Large intestine (tissue), 3 donors: Measurements from ENCODE around the gene ATP8A2. TPM values are rescaled to one million over a fixed set of nuclear protein-coding genes. Genes with fewer than 3 reads are reported as not detected.

Experiments
- DNase-seq, 2 donors: peaks; one replicate each; pipeline versions ENCODE4 v3.0.0 to v3.0.0-alpha.2; 2013
- H3K27ac ChIP-seq: one replicate; pipeline ENCODE4 v1.5.1; 2013; ENCODE audit warnings: low read length
- H3K27me3 ChIP-seq: 2 replicates; pipeline ENCODE4 v1.6.1; 2013; ENCODE audit warnings: low read length; ENCODE audit not compliant: control insufficient read depth, insufficient read depth
- H3K36me3 ChIP-seq: 2 replicates; pipeline ENCODE4 v1.6.1; 2013; ENCODE audit warnings: low read length; ENCODE audit not compliant: control insufficient read depth, insufficient read depth
- H3K4me1 ChIP-seq: one replicate; pipeline ENCODE4 v1.6.1; 2013; ENCODE audit warnings: low read length; ENCODE audit not compliant: control insufficient read depth, insufficient read depth
- H3K4me3 ChIP-seq: one replicate; pipeline ENCODE4 v1.5.1; 2013; ENCODE audit warnings: low read length
- H3K9me3 ChIP-seq: one replicate; pipeline ENCODE4 v1.6.1; 2013; ENCODE audit warnings: mild to moderate bottlenecking, low read depth, low read length, moderate library complexity; ENCODE audit not compliant: control insufficient read depth
- WGBS: methylation state at CpG from one replicate; pipeline ENCODE4 v1.1.5; 2013; ENCODE audit warnings: low lambda C conversion rate; ENCODE audit not compliant: insufficient coverage; 5-methylcytosine and 5-hydroxymethylcytosine counted together
- polyA plus RNA-seq: library from polyadenylated mRNA; unstranded; fragments of 120-200 nt; gene quantifications from one replicate; pipeline ENCODE4 v1.2.1, GENCODE V29; 2013

ATP8A2 gene
- polyA plus RNA-seq, 1 donor: 2.3 TPM

GRCh38 chr13:25920931-25921330, 549.2 kb downstream of the ATP8A2 start:
- no peak overlapping the region for H3K4me3 ChIP-seq
- WGBS: 100% methylated on average over 1 of the region's 4 CpGs
- H3K9me3 ChIP-seq: no peaks in the 10 kb centered on the region
- no peaks in the 10 kb centered on the region for H3K4me1 ChIP-seq
- H3K27ac ChIP-seq: no peak overlapping the region
- H3K36me3 ChIP-seq: no peaks in the 10 kb centered on the region
- no peak for DNase-seq
- H3K27me3 ChIP-seq: no peaks in the 10 kb centered on the region

DNA sequence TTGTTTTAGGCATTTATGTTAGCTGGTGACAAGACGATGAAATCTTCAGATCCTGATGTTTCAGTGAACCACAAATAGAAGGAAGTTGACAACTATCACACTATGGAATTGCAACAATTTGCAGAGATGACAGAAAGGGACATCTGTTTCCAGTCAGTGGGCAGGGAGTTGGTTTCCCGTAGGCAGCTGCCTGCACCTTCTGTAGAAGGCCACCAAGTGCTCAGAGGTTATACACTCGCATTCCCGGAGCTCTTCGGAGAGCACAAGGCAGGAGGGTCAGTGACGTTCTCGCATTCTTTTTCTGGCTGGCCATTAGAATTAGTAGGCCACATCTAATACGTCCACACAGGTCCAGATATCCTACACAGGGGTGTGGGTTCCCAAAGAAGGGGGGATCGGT, 550.6 kb downstream of the ATP8A2 start:
- Histone ChIP-seq H3K27ac (no peak overlapping the region), H3K27me3 (no peaks in the 10 kb centered on the region), H3K9me3 (no peaks in the 10 kb centered on the region), H3K4me1 (no peaks in the 10 kb centered on the region), H3K36me3 (no peaks in the 10 kb centered on the region), H3K4me3 (no peak overlapping the region)
- DNase-seq: no peak
- WGBS: 80% methylated on average over 1 of the region's 9 CpGs

GRCh38 chr13:25923217-25924085, 551.7 kb downstream of the ATP8A2 start:
- no peak overlapping the region for H3K4me3 ChIP-seq
- H3K27me3 ChIP-seq: no peaks in the 10 kb centered on the region
- no peaks in the 10 kb centered on the region for H3K9me3 ChIP-seq
- no peaks in the 10 kb centered on the region for H3K36me3 ChIP-seq
- H3K4me1 ChIP-seq: no peaks in the 10 kb centered on the region
- H3K27ac ChIP-seq: no peak overlapping the region
- DNase-seq: no peak
- 100% methylated on average over 1 of the region's 5 CpGs for WGBS

DNA sequence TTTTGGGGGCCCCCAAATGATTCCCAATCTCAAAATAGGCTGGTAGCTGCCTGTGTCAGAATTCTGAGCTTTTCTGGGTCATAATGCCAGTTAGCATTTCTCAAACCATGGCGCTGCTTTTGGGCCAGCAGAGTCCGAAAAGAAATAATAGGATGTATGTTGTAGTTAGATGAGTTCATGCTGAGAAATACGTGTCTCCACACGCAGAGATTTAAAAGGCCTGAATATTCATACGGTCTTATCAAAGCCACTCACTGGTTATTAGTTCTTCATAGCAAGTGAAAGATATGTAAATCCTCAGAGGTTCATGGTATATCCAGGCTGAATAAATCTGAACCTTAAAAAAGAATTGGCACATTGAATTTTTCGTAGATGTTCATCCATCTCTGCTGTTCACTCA, 555.6 kb downstream of the ATP8A2 start:
- H3K27me3 ChIP-seq: peaks cover 4% of the 10 kb centered on the region
- no peak overlapping the region for H3K4me3 ChIP-seq
- H3K27ac ChIP-seq: no peak overlapping the region
- 95% methylated on average over 3 of the region's 6 CpGs for WGBS
- H3K9me3 ChIP-seq: no peaks in the 10 kb centered on the region
- H3K36me3 ChIP-seq: no peaks in the 10 kb centered on the region
- no peak for DNase-seq
- no peaks in the 10 kb centered on the region for H3K4me1 ChIP-seq

DNA sequence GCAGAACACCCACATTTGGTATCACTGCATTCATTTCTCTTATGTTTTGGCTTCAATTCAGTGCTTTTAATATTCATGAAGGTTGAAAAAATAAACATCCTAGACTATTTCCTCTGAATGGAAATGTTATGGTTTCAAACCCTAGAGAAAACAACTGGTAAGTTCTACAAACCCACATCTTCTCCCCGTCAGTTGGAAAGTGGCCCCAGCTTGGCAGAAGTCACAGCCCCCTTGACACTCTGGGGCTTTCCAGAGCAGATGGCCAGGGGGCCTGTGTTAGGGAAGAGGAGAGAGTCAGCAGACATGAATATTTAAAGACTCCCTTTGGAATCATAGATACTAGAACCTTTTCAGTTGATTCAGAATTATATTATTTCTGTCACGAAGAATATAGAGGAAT, 556.2 kb downstream of the ATP8A2 start:
- Histone ChIP-seq H3K36me3 (no peaks in the 10 kb centered on the region), H3K4me1 (no peaks in the 10 kb centered on the region), H3K27ac (no peak overlapping the region), H3K4me3 (no peak overlapping the region), H3K27me3 (peaks cover 4% of the 10 kb centered on the region), H3K9me3 (no peaks in the 10 kb centered on the region)
- no peak for DNase-seq
- WGBS: no CpG with 5 or more reads among the region's 2 CpGs

- no peak for DNase-seq
- no CpG with 5 or more reads among the region's 12 CpGs for WGBS
- H3K4me3 ChIP-seq: no peak overlapping the region
- H3K4me1 ChIP-seq: no peaks in the 10 kb centered on the region
- H3K27ac ChIP-seq: no peak overlapping the region
- H3K27me3 ChIP-seq: peaks cover 4% of the 10 kb centered on the region
- H3K36me3 ChIP-seq: no peaks in the 10 kb centered on the region
- no peaks in the 10 kb centered on the region for H3K9me3 ChIP-seq
Measured at GRCh38 chr13:25928941-25929505, 557.2 kb downstream of the ATP8A2 start.

DNA sequence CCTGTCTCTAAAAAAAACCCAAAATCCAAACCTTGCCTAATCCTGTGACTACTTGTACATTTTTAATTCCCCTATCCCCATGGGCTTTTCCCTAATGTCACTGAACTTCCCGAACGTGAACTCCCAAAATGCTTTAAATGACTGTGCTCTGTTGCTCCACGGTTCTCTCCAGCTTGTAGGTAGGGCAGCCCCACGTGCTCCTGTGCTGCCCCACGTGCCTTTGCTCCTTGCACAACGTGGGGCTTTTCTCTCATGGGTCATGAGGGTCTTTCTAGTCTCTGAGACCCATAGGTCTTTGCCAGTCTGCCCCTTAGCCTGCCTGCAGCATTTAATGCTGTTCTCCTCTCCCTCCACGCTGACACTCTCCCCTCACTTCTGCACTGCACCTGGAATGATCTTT, 558.0 kb downstream of the ATP8A2 start:
- no peak for DNase-seq
- H3K36me3 ChIP-seq: no peaks in the 10 kb centered on the region
- no CpG with 5 or more reads among the region's 7 CpGs for WGBS
- no peaks in the 10 kb centered on the region for H3K9me3 ChIP-seq
- H3K4me1 ChIP-seq: no peaks in the 10 kb centered on the region
- peaks cover 4% of the 10 kb centered on the region for H3K27me3 ChIP-seq
- H3K27ac ChIP-seq: no peak overlapping the region
- no peak overlapping the region for H3K4me3 ChIP-seq

DNA sequence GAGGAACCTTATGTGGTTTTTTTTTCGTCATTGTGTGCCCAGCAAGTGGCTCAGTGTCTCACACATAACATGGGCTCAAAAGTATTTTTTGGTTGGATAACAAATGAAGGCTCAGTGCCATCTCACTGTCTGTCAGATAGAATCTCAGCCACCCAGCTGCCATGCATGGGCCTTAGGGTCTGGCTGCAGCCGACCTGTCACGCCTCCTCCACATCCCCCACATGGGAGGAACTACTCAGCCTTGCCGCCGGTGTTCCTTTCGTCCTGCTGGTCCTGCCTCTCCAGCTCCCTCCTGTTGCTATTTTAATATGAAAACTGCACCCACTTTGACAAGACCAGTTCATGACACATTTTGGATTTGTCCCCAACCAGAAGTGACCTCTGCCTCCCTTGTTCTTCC, 558.9 kb downstream of the ATP8A2 start:
- no peak for DNase-seq
- Histone ChIP-seq H3K36me3 (no peaks in the 10 kb centered on the region), H3K27me3 (peaks cover 4% of the 10 kb centered on the region), H3K4me3 (no peak overlapping the region), H3K27ac (no peak overlapping the region), H3K4me1 (no peaks in the 10 kb centered on the region), H3K9me3 (no peaks in the 10 kb centered on the region)
- WGBS: no CpG with 5 or more reads among the region's 6 CpGs

- H3K27ac ChIP-seq: no peak overlapping the region
- no peak for DNase-seq
- no peaks in the 10 kb centered on the region for H3K4me1 ChIP-seq
- H3K36me3 ChIP-seq: no peaks in the 10 kb centered on the region
- H3K4me3 ChIP-seq: no peak overlapping the region
- WGBS: no CpG with 5 or more reads among the region's 1 CpG
- H3K9me3 ChIP-seq: no peaks in the 10 kb centered on the region
- peaks cover 4% of the 10 kb centered on the region for H3K27me3 ChIP-seq
Measured at GRCh38 chr13:25932365-25932764, 560.6 kb downstream of the ATP8A2 start.

- H3K4me3 ChIP-seq: no peak overlapping the region
- no peaks in the 10 kb centered on the region for H3K36me3 ChIP-seq
- H3K4me1 ChIP-seq: no peaks in the 10 kb centered on the region
- peaks cover 4% of the 10 kb centered on the region for H3K27me3 ChIP-seq
- no peaks in the 10 kb centered on the region for H3K9me3 ChIP-seq
- no CpG with 5 or more reads among the region's 4 CpGs for WGBS
- peak in 1 of 2 donors; percentile 22 for DNase-seq
- no peak overlapping the region for H3K27ac ChIP-seq
Measured at GRCh38 chr13:25933520-25933919, 561.7 kb downstream of the ATP8A2 start.

- H3K9me3 ChIP-seq: no peaks in the 10 kb centered on the region
- H3K27ac ChIP-seq: no peak overlapping the region
- DNase-seq: no peak
- H3K27me3 ChIP-seq: peaks cover 1% of the 10 kb centered on the region
- WGBS: 100% methylated on average over 2 of the region's 6 CpGs
- H3K4me3 ChIP-seq: no peak overlapping the region
- no peaks in the 10 kb centered on the region for H3K4me1 ChIP-seq
- no peaks in the 10 kb centered on the region for H3K36me3 ChIP-seq
Measured at GRCh38 chr13:25934127-25934526, 562.4 kb downstream of the ATP8A2 start.
